Measurements from ENCODE around the gene TMPRSS7. TPM values are rescaled to one million over a fixed set of nuclear protein-coding genes. Genes with fewer than 3 reads are reported as not detected.
A peak's percentile ranks its signal among the peaks of the same experiment; 100 is the strongest.

Gene TMPRSS7
- polyA plus RNA-seq, 3 donors: not detected

- Histone ChIP-seq H3K4me2 (replicated peaks; ENCODE audit: extremely low read depth, low read length, poor library complexity, severe bottlenecking) (no peak overlapping the region), H3K9me3 (replicated peaks in 1 of 2; ENCODE audit: control insufficient read depth in 1 of 2, insufficient read depth in 1 of 2, low read length in 2 of 2) (no peaks in the 10 kb centered on the region), H3K27ac (ENCODE audit: low read depth in 1 of 2, low read length in 2 of 2) (no peak overlapping the region), H3K36me3 (replicated peaks in 1 of 2; ENCODE audit: control insufficient read depth in 1 of 2, insufficient read depth in 2 of 2, low read length in 2 of 2) (no peaks in the 10 kb centered on the region), H3K4me1 (ENCODE audit: control insufficient read depth in 1 of 2, insufficient read depth in 2 of 2, low read length in 2 of 2) (peaks cover 0 to 1% of the 10 kb centered on the region in 2 donors), H3K79me2 (ENCODE audit: insufficient read depth, low read length) (no peaks in the 10 kb centered on the region), H3K9ac (ENCODE audit: insufficient read depth, low read length, poor library complexity, severe bottlenecking) (no peak overlapping the region), H2AFZ (ENCODE audit: insufficient read depth, low read depth, low read length, poor library complexity, severe bottlenecking) (no peak overlapping the region), H3K27me3 (ENCODE audit: control insufficient read depth in 2 of 2, insufficient read depth in 2 of 2, low read length in 2 of 2) (peaks cover 2 to 9% of the 10 kb centered on the region in 2 donors), H4K20me1 (ENCODE audit: insufficient read depth, low read length) (no peaks in the 10 kb centered on the region), H3K4me3 (replicated peaks in 1 of 3; ENCODE audit: low read depth in 2 of 3, low read length in 3 of 3) (no peak overlapping the region)
- 0% methylated on average over 3 of the region's 3 CpGs for WGBS (ENCODE audit: insufficient coverage)
- Mint-ChIP-seq H3K36me3 (no peaks in the 10 kb centered on the region), H3K27ac (no peak overlapping the region), H3K4me3 (no peak overlapping the region), H3K9me3 (no peaks in the 10 kb centered on the region), H3K4me1 (peaks cover 6% of the 10 kb centered on the region), H3K27me3 (ENCODE audit: low read depth in 3 of 3) (peaks cover 9 to 24% (median 12%) of the 10 kb centered on the region in 3 donors)
- DNase-seq: peak; percentile 51 to 68 (median 60)
- intact Hi-C loops (cut with micrococcal nuclease): loop anchor here (5.0 kb wide), 2 partner anchors 405 to 420 kb away; no protein-coding TSS in a partner anchor
- TF ChIP-seq, protein P1, sequence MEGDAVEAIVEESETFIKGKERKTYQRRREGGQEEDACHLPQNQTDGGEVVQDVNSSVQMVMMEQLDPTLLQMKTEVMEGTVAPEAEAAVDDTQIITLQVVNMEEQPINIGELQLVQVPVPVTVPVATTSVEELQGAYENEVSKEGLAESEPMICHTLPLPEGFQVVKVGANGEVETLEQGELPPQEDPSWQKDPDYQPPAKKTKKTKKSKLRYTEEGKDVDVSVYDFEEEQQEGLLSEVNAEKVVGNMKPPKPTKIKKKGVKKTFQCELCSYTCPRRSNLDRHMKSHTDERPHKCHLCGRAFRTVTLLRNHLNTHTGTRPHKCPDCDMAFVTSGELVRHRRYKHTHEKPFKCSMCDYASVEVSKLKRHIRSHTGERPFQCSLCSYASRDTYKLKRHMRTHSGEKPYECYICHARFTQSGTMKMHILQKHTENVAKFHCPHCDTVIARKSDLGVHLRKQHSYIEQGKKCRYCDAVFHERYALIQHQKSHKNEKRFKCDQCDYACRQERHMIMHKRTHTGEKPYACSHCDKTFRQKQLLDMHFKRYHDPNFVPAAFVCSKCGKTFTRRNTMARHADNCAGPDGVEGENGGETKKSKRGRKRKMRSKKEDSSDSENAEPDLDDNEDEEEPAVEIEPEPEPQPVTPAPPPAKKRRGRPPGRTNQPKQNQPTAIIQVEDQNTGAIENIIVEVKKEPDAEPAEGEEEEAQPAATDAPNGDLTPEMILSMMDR (IDR thresholded peaks at IDR 0.05): peak; percentile 92
Measured at GRCh38 chr3:112111785-112112402, 77.4 kb downstream of the TMPRSS7 start.

DNA sequence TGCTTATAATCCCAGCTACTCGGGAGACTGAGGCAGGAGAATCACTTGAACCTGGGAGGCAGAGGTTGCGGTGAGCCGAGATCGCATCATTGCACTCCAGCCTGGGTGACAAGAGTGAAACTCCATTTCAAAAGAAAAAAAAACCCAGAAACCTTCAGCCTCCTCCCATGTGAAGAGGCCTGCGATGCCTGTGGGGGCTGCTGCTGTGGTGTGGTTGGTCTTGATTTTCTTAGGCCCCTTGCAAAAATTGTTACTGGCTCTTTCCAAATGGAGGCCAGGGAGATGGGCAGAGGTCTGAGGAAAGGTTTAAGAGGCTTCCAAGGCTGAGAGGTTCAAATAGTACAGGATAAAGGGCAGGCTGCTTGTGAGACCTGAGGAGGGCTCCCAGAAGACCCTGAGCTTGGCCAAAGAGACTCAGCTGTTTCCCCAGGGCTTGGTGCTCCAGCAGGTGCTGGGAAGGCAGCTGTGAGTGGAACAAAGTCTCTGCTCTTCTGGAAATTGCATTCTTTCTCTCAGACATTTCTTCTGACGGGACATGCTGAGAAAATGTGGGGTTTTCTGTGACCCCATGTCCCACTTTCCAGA lies 80.1 kb downstream of the TMPRSS7 start:
- H2AFZ ChIP-seq (ENCODE audit: insufficient read depth, low read depth, low read length, poor library complexity, severe bottlenecking): no peak overlapping the region

More for the DNA sequence above, 80.1 kb downstream of the TMPRSS7 start:
- no peak overlapping the region for H3K4me2 ChIP-seq (replicated peaks; ENCODE audit: extremely low read depth, low read length, poor library complexity, severe bottlenecking)
- TF ChIP-seq, protein P1 (IDR thresholded peaks at IDR 0.05): no peak
- no peaks in the 10 kb centered on the region for H4K20me1 ChIP-seq (ENCODE audit: insufficient read depth, low read length)
- H3K4me1 Mint-ChIP-seq: peaks cover 33% of the 10 kb centered on the region
- H3K27ac ChIP-seq (ENCODE audit: low read depth in 1 of 2, low read length in 2 of 2): no peak overlapping the region
- H3K9me3 ChIP-seq (replicated peaks in 1 of 2; ENCODE audit: control insufficient read depth in 1 of 2, insufficient read depth in 1 of 2, low read length in 2 of 2): no peaks in the 10 kb centered on the region
- no peaks in the 10 kb centered on the region for H3K9me3 Mint-ChIP-seq
- no peaks in the 10 kb centered on the region for H3K27me3 ChIP-seq (ENCODE audit: control insufficient read depth in 2 of 2, insufficient read depth in 2 of 2, low read length in 2 of 2)
- WGBS (ENCODE audit: insufficient coverage): 80% methylated on average over 1 of the region's 6 CpGs
- peak overlapping the region in 1 of 7 donors; percentile 43 for H3K27ac Mint-ChIP-seq
- H3K4me1 ChIP-seq (ENCODE audit: control insufficient read depth in 1 of 2, insufficient read depth in 2 of 2, low read length in 2 of 2): peaks cover 26 to 28% of the 10 kb centered on the region in 2 donors
- H3K4me3 ChIP-seq (replicated peaks in 1 of 3; ENCODE audit: low read depth in 2 of 3, low read length in 3 of 3): no peak overlapping the region
- intact Hi-C loops (cut with micrococcal nuclease): loop anchor here (5.0 kb wide), 2 partner anchors 403 to 418 kb away; no protein-coding TSS in a partner anchor
- H3K9ac ChIP-seq (ENCODE audit: insufficient read depth, low read length, poor library complexity, severe bottlenecking): no peak overlapping the region
- H3K36me3 ChIP-seq (replicated peaks in 1 of 2; ENCODE audit: control insufficient read depth in 1 of 2, insufficient read depth in 2 of 2, low read length in 2 of 2): no peaks in the 10 kb centered on the region
- no peak for DNase-seq
- peaks cover 0 to 16% (median 5%) of the 10 kb centered on the region in 3 donors for H3K27me3 Mint-ChIP-seq (ENCODE audit: low read depth in 3 of 3)
- no peaks in the 10 kb centered on the region for H3K79me2 ChIP-seq (ENCODE audit: insufficient read depth, low read length)
- peaks cover 0 to 2% of the 10 kb centered on the region in 2 donors for H3K36me3 Mint-ChIP-seq
- H3K4me3 Mint-ChIP-seq: no peak overlapping the region

Data from CD14-positive monocyte (primary cell).